ENCODE results near the gene CD3D. TPM values are rescaled to one million over a fixed set of nuclear protein-coding genes. Genes with fewer than 3 reads are reported as not detected.

The CD3D gene
- total RNA-seq, 2 experiments from 2014 or later: 424 to 433 TPM

Other genes with a start within 250 kb of the CD3D start
- gene SCN4B, start 189.9 kb downstream of the CD3D start, total RNA-seq: under 1 TPM in 1 of 2 experiments, not detected in 1; 0.17 TPM
- gene SCN2B, start 166.1 kb downstream of the CD3D start, total RNA-seq: not detected
- gene JAML, start 117.7 kb downstream of the CD3D start, total RNA-seq: 100 to 1,000 TPM; 181 to 189 TPM
- gene MPZL3, start 90.3 kb downstream of the CD3D start, total RNA-seq: 10 to 100 TPM; 24.5 to 29.8 TPM
- 1 to 10 TPM; 8.2 to 9.2 TPM for gene MPZL2, start 78.4 kb downstream of the CD3D start, total RNA-seq
- gene CD3E, start 38.0 kb downstream of the CD3D start, total RNA-seq: 100 to 1,000 TPM; 607 to 630 TPM
- 100 to 1,000 TPM; 199 to 212 TPM for gene CD3G, start 1.6 kb upstream of the CD3D start, total RNA-seq
- gene UBE4A, start 16.9 kb upstream of the CD3D start, total RNA-seq: 10 to 100 TPM; 43.4 to 44.4 TPM
- 100 to 1,000 TPM; 202 to 224 TPM for gene ATP5MG, start 58.9 kb upstream of the CD3D start, total RNA-seq
- gene KMT2A, start 93.8 kb upstream of the CD3D start, total RNA-seq: 100 to 1,000 TPM; 117 to 126 TPM
- 1 to 10 TPM in 1 of 2 experiments, under 1 TPM in 1; 0.68 to 1.0 TPM for gene TTC36, start 184.8 kb upstream of the CD3D start, total RNA-seq
- gene TMEM25, start 188.5 kb upstream of the CD3D start, total RNA-seq: 10 to 100 TPM; 11.8 to 12.5 TPM
- gene IFT46, start 223.2 kb upstream of the CD3D start, total RNA-seq: 10 to 100 TPM; 12.1 to 14.3 TPM
- gene ARCN1, start 229.7 kb upstream of the CD3D start, total RNA-seq: 100 to 1,000 TPM; 107 to 108 TPM